Measurements from ENCODE around the gene CKS1B. TPM values are rescaled to one million over a fixed set of nuclear protein-coding genes. Genes with fewer than 3 reads are reported as not detected.

The CKS1B gene
- total RNA-seq, 1 donor, result 23.2 TPM

DNA sequence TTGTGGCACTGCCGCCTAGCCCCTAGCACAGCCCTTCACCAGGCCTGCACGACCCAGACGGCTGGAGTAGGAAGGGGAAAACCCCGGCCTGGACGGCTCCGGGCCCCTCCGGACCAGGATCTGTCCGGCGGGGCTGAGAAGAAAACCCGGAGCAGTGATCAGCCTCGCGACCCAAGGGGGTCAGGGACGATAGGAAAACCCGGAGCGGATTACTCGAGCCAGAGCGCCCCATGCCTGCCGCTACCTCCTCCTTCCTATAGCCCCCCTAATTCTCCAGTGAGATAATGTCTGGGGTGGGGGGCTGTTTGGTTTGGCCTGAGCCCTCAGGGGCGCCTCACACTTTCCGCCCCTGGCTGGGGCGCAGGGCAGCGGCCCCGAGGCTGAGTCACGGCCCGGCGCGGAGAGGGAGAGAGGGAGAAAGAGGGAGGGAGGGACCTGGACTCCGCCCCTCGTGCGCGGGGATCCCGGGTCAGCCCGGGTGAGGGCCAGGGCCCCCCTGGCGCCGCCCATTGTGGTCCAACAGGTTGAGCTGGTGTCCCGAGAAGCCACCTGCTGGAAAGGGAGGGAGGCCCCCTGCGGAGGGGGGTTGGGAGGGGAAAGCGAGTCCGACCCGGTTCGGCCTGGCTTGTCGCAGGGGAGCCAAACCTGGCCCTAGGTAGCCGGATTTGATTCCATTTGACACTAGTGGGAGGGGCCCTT lies 26.4 kb downstream of the CKS1B start:
- H3K27ac ChIP-seq (ENCODE audit: low read depth, low read length), result peak overlapping the region; percentile 65
- peaks cover 33% of the 10 kb centered on the region for H3K79me2 ChIP-seq (ENCODE audit: insufficient read depth, low read length)
- peak; percentile 99 for DNase-seq (ENCODE audit: insufficient read length, low spot score, missing footprints)
- H3K9me3 ChIP-seq (ENCODE audit: low read depth, low read length), result no peaks in the 10 kb centered on the region
- peaks cover 34% of the 10 kb centered on the region for H3K4me1 ChIP-seq (ENCODE audit: insufficient read depth, low read length)
- H3K4me3 ChIP-seq (ENCODE audit: insufficient read depth, low read length), result peak overlapping the region; percentile 90
- H3K36me3 ChIP-seq (ENCODE audit: insufficient read depth, low read length), result no peaks in the 10 kb centered on the region
- H3K27me3 ChIP-seq (ENCODE audit: insufficient read depth, low read length), result no peaks in the 10 kb centered on the region
- peak overlapping the region; percentile 87 for H3K4me2 ChIP-seq (ENCODE audit: insufficient read depth, low read length)
- peak overlapping the region; percentile 81 for H2AFZ ChIP-seq (ENCODE audit: low read length)
- H4K20me1 ChIP-seq (ENCODE audit: insufficient read depth, low read length), result peaks cover 7% of the 10 kb centered on the region
- TF ChIP-seq, protein P1, sequence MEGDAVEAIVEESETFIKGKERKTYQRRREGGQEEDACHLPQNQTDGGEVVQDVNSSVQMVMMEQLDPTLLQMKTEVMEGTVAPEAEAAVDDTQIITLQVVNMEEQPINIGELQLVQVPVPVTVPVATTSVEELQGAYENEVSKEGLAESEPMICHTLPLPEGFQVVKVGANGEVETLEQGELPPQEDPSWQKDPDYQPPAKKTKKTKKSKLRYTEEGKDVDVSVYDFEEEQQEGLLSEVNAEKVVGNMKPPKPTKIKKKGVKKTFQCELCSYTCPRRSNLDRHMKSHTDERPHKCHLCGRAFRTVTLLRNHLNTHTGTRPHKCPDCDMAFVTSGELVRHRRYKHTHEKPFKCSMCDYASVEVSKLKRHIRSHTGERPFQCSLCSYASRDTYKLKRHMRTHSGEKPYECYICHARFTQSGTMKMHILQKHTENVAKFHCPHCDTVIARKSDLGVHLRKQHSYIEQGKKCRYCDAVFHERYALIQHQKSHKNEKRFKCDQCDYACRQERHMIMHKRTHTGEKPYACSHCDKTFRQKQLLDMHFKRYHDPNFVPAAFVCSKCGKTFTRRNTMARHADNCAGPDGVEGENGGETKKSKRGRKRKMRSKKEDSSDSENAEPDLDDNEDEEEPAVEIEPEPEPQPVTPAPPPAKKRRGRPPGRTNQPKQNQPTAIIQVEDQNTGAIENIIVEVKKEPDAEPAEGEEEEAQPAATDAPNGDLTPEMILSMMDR (IDR thresholded peaks at IDR 0.05; ENCODE audit: extremely low read depth, low read depth, low read length), result no peak

DNA sequence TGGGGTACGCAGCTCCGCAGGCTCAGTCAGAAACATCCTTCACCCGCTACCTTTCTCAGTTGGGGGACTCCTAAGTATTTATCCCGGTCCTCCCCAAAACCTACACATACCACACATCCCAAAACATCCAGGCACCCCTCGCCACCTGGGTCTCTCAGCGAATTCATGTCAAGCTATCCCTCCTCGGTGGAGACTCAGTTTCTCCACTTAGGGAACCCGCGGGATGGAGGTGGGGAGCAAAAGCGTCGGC lies 26.9 kb downstream of the CKS1B start:
- Histone ChIP-seq H4K20me1 (ENCODE audit: insufficient read depth, low read length) (peaks cover 12% of the 10 kb centered on the region), H3K27me3 (ENCODE audit: insufficient read depth, low read length) (no peaks in the 10 kb centered on the region), H3K9me3 (ENCODE audit: low read depth, low read length) (no peaks in the 10 kb centered on the region), H3K27ac (ENCODE audit: low read depth, low read length) (peak overlapping the region; percentile 65), H3K79me2 (ENCODE audit: insufficient read depth, low read length) (peaks cover 37% of the 10 kb centered on the region), H3K36me3 (ENCODE audit: insufficient read depth, low read length) (no peaks in the 10 kb centered on the region), H3K4me2 (ENCODE audit: insufficient read depth, low read length) (peak overlapping the region; percentile 87), H2AFZ (ENCODE audit: low read length) (peak overlapping the region; percentile 60), H3K4me3 (ENCODE audit: insufficient read depth, low read length) (peak overlapping the region; percentile 90), H3K4me1 (ENCODE audit: insufficient read depth, low read length) (peaks cover 38% of the 10 kb centered on the region)
- TF ChIP-seq, protein P1 (IDR thresholded peaks at IDR 0.05; ENCODE audit: extremely low read depth, low read depth, low read length), result no peak
- DNase-seq (ENCODE audit: insufficient read length, low spot score, missing footprints), result no peak

DNA sequence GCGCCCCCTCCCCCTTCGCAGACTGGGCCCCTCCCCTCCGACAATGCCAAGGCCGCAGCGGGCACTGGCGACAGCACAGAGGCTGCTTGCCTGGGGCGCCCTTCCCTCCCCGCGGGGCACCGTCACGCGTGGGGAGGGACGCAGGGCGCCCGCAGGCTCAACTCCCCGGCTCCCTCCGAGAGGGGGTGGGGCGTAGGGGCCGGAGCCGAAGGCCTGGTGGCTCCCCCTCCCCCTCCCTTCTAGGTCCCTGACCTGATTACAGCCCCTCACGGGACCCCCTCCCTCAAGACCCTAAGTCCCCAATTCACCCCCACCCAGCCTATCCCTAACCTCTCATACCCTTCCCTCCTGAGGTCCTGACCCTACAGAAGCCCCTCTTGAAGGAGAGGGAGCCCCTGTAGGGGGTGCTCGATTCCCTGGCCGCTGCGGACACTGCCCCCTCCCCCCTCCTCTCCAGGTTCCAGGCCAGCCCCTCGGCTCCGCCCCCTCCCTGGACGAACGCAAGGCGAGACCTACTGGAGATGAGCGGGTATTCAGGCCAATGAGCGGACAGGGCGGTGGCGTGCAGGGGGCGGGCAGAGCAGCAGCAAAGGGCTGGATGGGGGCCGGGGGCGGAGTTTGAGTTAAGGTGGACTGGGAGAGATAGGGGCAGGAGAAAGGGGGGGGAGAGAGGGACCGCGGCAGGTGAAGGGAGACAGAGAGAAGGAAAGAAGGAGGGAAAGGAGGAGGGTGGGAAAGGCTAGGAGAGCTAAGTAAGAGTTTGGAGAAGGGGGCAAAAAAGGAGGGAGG lies 27.4 kb downstream of the CKS1B start:
- H2AFZ ChIP-seq (ENCODE audit: low read length), result peak overlapping the region; percentile 94
- H4K20me1 ChIP-seq (ENCODE audit: insufficient read depth, low read length), result peaks cover 17% of the 10 kb centered on the region
- no peaks in the 10 kb centered on the region for H3K9me3 ChIP-seq (ENCODE audit: low read depth, low read length)
- H3K4me1 ChIP-seq (ENCODE audit: insufficient read depth, low read length), result peaks cover 40% of the 10 kb centered on the region
- peak; percentile 100 for DNase-seq (ENCODE audit: insufficient read length, low spot score, missing footprints)
- peak overlapping the region; percentile 65 for H3K27ac ChIP-seq (ENCODE audit: low read depth, low read length)
- TF ChIP-seq, protein P1 (IDR thresholded peaks at IDR 0.05; ENCODE audit: extremely low read depth, low read depth, low read length), result peak; percentile 45
- H3K36me3 ChIP-seq (ENCODE audit: insufficient read depth, low read length), result no peaks in the 10 kb centered on the region
- H3K4me2 ChIP-seq (ENCODE audit: insufficient read depth, low read length), result peak overlapping the region; percentile 87
- H3K4me3 ChIP-seq (ENCODE audit: insufficient read depth, low read length), result peak overlapping the region; percentile 90
- H3K27me3 ChIP-seq (ENCODE audit: insufficient read depth, low read length), result no peaks in the 10 kb centered on the region
- peaks cover 43% of the 10 kb centered on the region for H3K79me2 ChIP-seq (ENCODE audit: insufficient read depth, low read length)
